IPS-20b (cell line): ENCODE results near the gene GNA12.

Source experiments
- H3K27ac ChIP-seq: one replicate; pipeline ENCODE4 v1.5.1; 2013; ENCODE audit warnings: low read length
- H3K27me3 ChIP-seq: 2 replicates; pipeline ENCODE4 v1.6.1; 2013; ENCODE audit warnings: mild to moderate bottlenecking, low read length, inconsistent platforms; ENCODE audit not compliant: insufficient read depth
- H3K36me3 ChIP-seq: 2 replicates; pipeline ENCODE4 v1.6.1; 2013; ENCODE audit warnings: low read depth, mild to moderate bottlenecking, inconsistent platforms, low read length, moderate library complexity; ENCODE audit not compliant: insufficient read depth
- H3K4me1 ChIP-seq: 2 replicates; pipeline ENCODE4 v1.6.1; 2013; ENCODE audit warnings: mild to moderate bottlenecking, control low read depth, inconsistent platforms, low read length, moderate library complexity; ENCODE audit not compliant: insufficient read depth
- H3K4me3 ChIP-seq: 2 replicates; pipeline ENCODE4 v1.5.1; 2013; ENCODE audit warnings: mild to moderate bottlenecking, low read length, inconsistent platforms
- H3K9ac ChIP-seq: 2 replicates; pipeline ENCODE4 v1.6.1; 2013; ENCODE audit warnings: low read depth, mild to moderate bottlenecking, inconsistent platforms, low read length, moderate library complexity
- H3K9me3 ChIP-seq: 2 replicates; pipeline ENCODE4 v1.6.1; 2013; ENCODE audit warnings: mild to moderate bottlenecking, low read depth, low read length, inconsistent platforms; ENCODE audit not compliant: insufficient read depth

Gene GNA12, protein sequence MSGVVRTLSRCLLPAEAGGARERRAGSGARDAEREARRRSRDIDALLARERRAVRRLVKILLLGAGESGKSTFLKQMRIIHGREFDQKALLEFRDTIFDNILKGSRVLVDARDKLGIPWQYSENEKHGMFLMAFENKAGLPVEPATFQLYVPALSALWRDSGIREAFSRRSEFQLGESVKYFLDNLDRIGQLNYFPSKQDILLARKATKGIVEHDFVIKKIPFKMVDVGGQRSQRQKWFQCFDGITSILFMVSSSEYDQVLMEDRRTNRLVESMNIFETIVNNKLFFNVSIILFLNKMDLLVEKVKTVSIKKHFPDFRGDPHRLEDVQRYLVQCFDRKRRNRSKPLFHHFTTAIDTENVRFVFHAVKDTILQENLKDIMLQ

DNA sequence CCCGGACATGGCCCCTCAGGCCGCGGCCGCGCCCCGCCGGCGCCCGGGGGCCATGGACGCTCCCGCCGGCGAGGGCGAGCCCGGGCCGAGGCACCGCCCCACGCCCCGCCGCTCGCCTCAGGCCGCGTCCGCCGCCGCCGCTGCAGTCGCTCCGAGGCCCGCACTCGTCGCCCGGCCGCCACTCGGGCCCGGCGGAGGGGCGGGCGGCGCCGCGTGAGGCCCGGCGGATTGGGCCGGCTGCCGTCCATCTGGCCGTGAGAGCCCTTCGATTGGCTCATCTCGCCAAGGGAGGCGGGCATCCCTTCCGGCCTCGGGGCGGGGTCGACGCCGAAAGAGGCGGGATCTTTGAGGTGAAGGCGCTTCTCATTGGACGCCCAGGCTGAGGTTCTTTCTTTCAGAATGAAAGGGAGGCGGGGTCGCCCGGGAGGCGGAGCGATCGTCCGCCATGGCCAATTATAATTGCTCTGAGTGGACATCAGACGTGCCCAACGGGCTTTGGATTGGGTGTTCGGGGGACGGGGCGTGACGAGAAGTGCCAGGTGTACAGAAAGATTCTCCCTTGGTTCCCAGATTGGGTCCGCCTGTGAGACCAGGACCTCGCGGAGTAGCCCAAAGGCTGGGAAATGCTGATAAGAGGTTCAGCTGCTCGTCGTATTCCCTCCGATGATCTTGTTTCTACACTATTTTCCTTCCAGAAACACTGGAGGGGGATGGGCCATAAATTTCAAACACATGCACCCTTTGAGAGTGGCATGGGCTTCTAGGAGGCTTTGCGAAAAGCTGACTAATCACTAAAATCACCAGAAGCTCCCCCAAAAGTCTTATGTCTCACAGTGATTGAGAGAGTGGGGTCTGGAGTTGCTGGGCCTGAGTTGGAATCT lies at the start of gene GNA12:
Gene GNA12, minus strand, starts transcription at position 156 of the 881 bp plus-strand sequence. Its CDS starts 147 bp downstream, at position 9.
- Histone ChIP-seq H3K9me3 (no peaks in the 10 kb centered on the region), H3K36me3 (peaks cover 29% of the 10 kb centered on the region), H3K27me3 (no peaks in the 10 kb centered on the region), H3K27ac (peak within 1 kb of the TSS; percentile 46), H3K4me1 (peaks cover 10% of the 10 kb centered on the region; the same call in 1 of the 2 replicates), H3K9ac (peak within 1 kb of the TSS; percentile 74; the same call in 1 of the 2 replicates), H3K4me3 (peak within 1 kb of the TSS; percentile 66)

DNA sequence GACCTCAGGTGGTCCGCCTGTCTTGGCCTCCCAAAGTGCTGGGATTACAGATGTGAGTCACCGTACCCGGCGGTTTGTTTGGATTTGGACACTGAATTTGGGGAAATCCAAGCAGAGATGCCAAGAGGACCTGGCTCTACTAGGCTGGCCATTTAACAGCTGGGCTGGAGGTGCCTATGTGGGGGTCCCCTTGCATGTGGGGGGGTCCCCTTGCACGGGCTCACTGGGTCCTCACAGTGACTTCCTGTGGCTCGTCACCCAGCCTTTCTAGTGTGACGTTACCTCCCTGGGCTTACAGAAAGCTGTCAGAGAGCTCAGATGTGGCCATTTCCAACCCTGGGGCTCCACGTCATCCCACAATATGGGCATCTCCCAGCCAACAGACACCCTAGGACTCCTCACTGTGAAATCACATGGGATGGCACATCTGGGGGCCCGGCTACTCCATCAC lies 49.3 kb upstream of the GNA12 start:
- Histone ChIP-seq H3K4me3 (no peak overlapping the region), H3K27ac (no peak overlapping the region), H3K4me1 (no peaks in the 10 kb centered on the region), H3K27me3 (no peaks in the 10 kb centered on the region), H3K36me3 (no peaks in the 10 kb centered on the region), H3K9ac (no peak overlapping the region), H3K9me3 (no peaks in the 10 kb centered on the region)

- Histone ChIP-seq H3K36me3 (no peaks in the 10 kb centered on the region), H3K9me3 (no peaks in the 10 kb centered on the region), H3K4me1 (no peaks in the 10 kb centered on the region), H3K27me3 (no peaks in the 10 kb centered on the region), H3K27ac (no peak overlapping the region), H3K4me3 (no peak overlapping the region), H3K9ac (no peak overlapping the region)
Observed at GRCh38 chr7:2892549-2892948, 48.4 kb upstream of the GNA12 start.

DNA sequence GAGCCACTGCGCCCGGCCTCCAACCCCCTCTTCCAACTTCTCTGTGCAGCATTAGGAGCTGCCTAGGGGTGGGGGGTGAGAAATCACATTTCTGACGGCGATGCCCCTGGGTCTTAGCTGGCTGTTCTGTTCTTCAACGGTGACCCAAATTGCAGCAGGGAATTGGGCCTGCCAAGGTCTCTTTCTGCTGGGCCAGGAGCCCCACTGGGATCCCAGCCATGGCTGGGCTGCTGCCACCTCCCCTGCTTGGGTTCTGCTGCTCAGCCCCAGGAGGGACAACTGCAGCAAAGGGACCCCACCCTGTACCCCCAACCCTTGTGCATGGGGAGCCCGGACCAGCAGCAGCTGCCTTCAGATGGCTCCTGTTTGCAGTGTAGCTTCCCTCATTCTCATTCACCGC lies 43.7 kb upstream of the GNA12 start:
- H3K27me3 ChIP-seq: no peaks in the 10 kb centered on the region
- no peaks in the 10 kb centered on the region for H3K4me1 ChIP-seq
- no peak overlapping the region for H3K27ac ChIP-seq
- no peak overlapping the region for H3K4me3 ChIP-seq
- H3K9me3 ChIP-seq: no peaks in the 10 kb centered on the region
- no peak overlapping the region for H3K9ac ChIP-seq
- no peaks in the 10 kb centered on the region for H3K36me3 ChIP-seq

DNA sequence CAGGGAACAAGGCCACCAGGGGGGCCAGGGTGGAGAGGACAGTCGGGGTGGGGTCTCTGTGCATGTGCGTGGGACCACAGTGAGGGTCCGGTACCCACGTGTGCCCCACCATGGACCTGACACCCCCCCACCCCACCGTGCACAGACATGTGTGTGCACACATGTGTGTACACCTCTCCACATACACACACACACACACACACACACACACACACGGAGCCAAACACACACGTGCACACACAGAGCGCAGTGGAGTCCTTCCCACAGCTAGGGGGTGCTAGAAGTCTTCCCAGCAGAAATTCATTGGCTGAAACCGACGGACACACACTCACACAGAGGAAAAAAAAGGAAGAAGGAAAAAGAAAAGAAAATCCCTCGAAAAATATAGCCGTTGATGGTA lies 42.8 kb upstream of the GNA12 start:
- Histone ChIP-seq H3K27me3 (no peaks in the 10 kb centered on the region), H3K27ac (no peak overlapping the region), H3K9ac (no peak overlapping the region), H3K4me1 (peaks cover 4% of the 10 kb centered on the region; the same call in 1 of the 2 replicates), H3K4me3 (no peak overlapping the region), H3K36me3 (no peaks in the 10 kb centered on the region), H3K9me3 (no peaks in the 10 kb centered on the region)

GRCh38 chr7:2886391-2886790 lies 42.3 kb upstream of the GNA12 start:
- no peaks in the 10 kb centered on the region for H3K9me3 ChIP-seq
- H3K36me3 ChIP-seq: no peaks in the 10 kb centered on the region
- H3K27me3 ChIP-seq: no peaks in the 10 kb centered on the region
- peaks cover 5% of the 10 kb centered on the region; the same call in 1 of the 2 replicates for H3K4me1 ChIP-seq
- H3K4me3 ChIP-seq: no peak overlapping the region
- H3K9ac ChIP-seq: no peak overlapping the region
- no peak overlapping the region for H3K27ac ChIP-seq

DNA sequence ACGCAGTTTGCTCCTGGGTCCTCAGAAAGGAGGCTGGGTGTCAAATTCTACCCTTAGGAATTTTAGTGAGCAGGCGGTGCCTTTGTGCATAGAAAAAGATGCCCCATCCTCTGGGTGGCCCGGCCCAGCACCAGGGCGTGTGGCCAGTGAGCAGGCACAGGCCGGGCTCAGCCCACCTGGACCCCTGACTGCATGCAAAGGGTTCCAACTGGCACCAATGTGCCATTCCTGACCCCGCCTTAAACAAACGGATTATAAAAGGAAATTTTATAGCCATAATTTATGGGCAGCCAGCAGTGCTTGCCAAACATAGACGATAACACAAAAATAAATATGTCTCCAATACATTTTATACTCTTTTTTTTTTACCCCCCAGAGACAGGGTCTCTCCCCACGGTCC lies 40.1 kb upstream of the GNA12 start:
- H3K9me3 ChIP-seq: no peaks in the 10 kb centered on the region
- no peaks in the 10 kb centered on the region for H3K36me3 ChIP-seq
- H3K27me3 ChIP-seq: no peaks in the 10 kb centered on the region
- no peak overlapping the region for H3K4me3 ChIP-seq
- peaks cover 12% of the 10 kb centered on the region for H3K4me1 ChIP-seq
- no peak overlapping the region for H3K9ac ChIP-seq
- H3K27ac ChIP-seq: no peak overlapping the region

DNA sequence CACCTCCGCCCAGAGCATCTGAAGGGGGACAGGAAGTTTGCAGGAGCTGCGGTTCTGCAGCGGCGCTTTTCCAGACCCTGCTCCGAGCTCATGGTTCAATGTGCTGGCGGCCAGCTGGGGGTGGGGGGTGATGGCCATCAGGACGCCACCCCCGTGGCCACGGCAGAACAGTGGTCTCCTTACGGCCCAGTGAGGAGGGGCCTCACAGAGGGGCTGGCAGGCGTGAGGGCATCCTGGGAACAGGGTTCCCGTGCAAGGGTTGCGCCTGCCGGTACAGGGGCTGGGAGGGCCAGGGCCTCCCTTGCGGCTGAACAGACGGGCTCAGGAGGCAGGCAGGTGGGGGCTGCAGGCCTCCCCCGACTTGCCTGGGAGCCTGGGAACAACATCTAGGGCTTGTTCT lies 39.0 kb upstream of the GNA12 start:
- no peaks in the 10 kb centered on the region for H3K36me3 ChIP-seq
- no peak overlapping the region for H3K4me3 ChIP-seq
- no peaks in the 10 kb centered on the region for H3K9me3 ChIP-seq
- peaks cover 12% of the 10 kb centered on the region for H3K4me1 ChIP-seq
- no peak overlapping the region for H3K27ac ChIP-seq
- H3K9ac ChIP-seq: no peak overlapping the region
- no peaks in the 10 kb centered on the region for H3K27me3 ChIP-seq

DNA sequence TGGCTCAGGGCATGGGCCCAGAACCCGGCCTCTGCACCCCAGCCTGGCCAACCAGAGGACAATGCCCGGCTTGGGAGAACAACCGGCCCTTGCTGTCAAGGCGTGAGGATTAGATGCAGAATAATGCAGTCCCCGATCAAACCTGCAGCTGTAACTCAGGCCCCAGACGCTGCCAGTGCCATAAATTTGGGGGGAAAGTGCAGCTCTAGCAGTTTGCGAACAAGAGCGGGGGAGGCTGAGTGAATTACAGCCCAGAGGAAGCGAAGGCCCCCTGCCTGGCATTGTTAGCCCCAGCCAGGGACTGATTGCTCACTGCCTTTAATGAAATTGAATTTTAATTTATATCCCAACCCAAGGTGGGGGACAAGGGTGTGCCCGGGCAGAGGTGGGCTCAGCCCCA lies 38.0 kb upstream of the GNA12 start:
- H3K9me3 ChIP-seq: no peaks in the 10 kb centered on the region
- H3K4me3 ChIP-seq: no peak overlapping the region
- H3K9ac ChIP-seq: no peak overlapping the region
- no peak overlapping the region for H3K27ac ChIP-seq
- peaks cover 12% of the 10 kb centered on the region for H3K4me1 ChIP-seq
- no peaks in the 10 kb centered on the region for H3K27me3 ChIP-seq
- no peaks in the 10 kb centered on the region for H3K36me3 ChIP-seq

DNA sequence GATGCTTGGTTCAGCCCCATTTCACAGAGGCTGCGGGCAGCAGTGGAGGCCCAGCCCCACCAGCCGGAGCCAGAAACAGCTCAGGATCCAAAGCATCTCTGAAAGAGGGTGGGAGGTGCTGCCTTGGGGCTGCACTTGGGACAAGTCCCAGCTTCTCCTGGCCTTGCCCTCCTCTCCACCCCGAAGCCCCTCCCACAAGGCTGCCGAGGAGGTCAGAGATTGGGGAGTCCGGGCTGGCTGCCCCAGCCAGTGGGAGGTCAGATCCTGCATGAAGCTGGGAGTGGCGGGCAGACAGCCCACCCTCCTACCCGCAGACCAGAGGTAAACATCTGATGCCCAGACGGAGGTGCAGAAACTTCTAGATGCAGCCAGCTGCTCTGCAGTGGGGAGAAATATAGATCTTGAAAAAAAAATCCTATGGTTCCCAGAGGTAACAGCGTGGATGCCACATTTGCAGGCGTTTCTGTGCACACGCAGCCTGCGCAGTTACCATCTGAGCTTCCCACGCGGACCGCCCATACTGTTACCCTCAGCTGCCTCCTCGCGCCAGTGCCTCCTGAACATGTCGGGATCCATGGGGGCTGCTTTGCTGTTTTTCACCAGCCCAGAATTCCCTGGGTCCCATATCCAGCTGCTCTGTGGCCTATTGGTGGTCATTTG lies 36.9 kb upstream of the GNA12 start:
- H3K27ac ChIP-seq: no peak overlapping the region
- no peaks in the 10 kb centered on the region for H3K9me3 ChIP-seq
- no peak overlapping the region for H3K9ac ChIP-seq
- no peak overlapping the region for H3K4me3 ChIP-seq
- no peaks in the 10 kb centered on the region for H3K36me3 ChIP-seq
- peaks cover 12% of the 10 kb centered on the region for H3K4me1 ChIP-seq
- H3K27me3 ChIP-seq: no peaks in the 10 kb centered on the region

DNA sequence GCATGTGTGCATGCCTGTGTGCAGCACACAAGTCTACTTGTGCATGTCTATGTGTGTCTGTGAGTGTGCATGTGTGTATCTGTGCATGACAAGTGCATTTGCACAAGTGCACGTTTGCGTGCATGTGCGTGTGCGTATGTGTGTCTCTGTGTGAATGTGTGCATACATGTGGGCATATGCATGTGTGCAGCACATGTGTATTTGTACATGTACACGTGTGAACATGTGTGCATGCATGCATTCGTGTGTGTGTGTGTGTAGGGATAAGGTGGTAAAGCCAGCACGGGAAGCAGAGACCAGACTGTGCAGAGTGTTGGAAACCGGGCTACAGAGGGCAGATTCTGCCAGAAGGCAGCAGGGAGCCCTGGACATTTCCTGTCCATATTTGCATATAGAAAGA lies 35.9 kb upstream of the GNA12 start:
- no peak overlapping the region for H3K4me3 ChIP-seq
- peaks cover 12% of the 10 kb centered on the region for H3K4me1 ChIP-seq
- H3K9ac ChIP-seq: no peak overlapping the region
- no peaks in the 10 kb centered on the region for H3K27me3 ChIP-seq
- H3K9me3 ChIP-seq: no peaks in the 10 kb centered on the region
- no peak overlapping the region for H3K27ac ChIP-seq
- no peaks in the 10 kb centered on the region for H3K36me3 ChIP-seq
